WTC11 (cell line): ENCODE data around the gene IL9. TPM values are rescaled to one million over a fixed set of nuclear protein-coding genes. Genes with fewer than 3 reads are reported as not detected.

ENCODE experiments used
- ATAC-seq: fragments of 200-7000 bp; cut with Tn5 transposase; 2 replicates; pipeline ENCODE4 v1.10.0; 2021; ENCODE audit warnings: mild to moderate bottlenecking, moderate library complexity
- CTCF ChIA-PET: fragments of 300-600 bp; sonication (Branson Sonifier 250); formaldehyde crosslinking; loops from one replicate; lab custom pipeline; 2021; ENCODE audit warnings: antibody characterized with exemption; lab: Charles Lee
- POLR2A ChIA-PET: fragments of 350-600 bp; sonication (Branson Sonifier 250); formaldehyde crosslinking; loops from one replicate; lab custom pipeline; 2021; ENCODE audit warnings: antibody characterized with exemption; lab: Charles Lee
- DNase-seq: peaks from one replicate; pipeline ENCODE4 v3.0.0; 2021; ENCODE audit warnings: low spot score
- H3K27ac Mint-ChIP-seq: 2 replicates; pipeline ENCODE4 v1.8.0; 2021; ENCODE audit warnings: mixed read lengths
- H3K27me3 Mint-ChIP-seq: 2 replicates; pipeline ENCODE4 v1.8.0; 2021; ENCODE audit warnings: low read depth, mild to moderate bottlenecking, moderate library complexity, mixed read lengths
- H3K36me3 Mint-ChIP-seq: 2 replicates; pipeline ENCODE4 v1.8.0; 2021; ENCODE audit warnings: mixed read lengths
- H3K4me1 Mint-ChIP-seq: 2 replicates; pipeline ENCODE4 v1.8.0; 2022; ENCODE audit warnings: mixed read lengths
- H3K4me3 Mint-ChIP-seq: 2 replicates; pipeline ENCODE4 v1.8.0; 2021; ENCODE audit warnings: mild to moderate bottlenecking, moderate library complexity, mixed read lengths
- H3K9me3 Mint-ChIP-seq: 2 replicates; pipeline ENCODE4 v1.8.0; 2021; ENCODE audit warnings: mixed read lengths
- ATF6 ChIP-seq: sonication (generic); formaldehyde crosslinking; IDR thresholded peaks from 2 replicates; pipeline ENCODE4 v1.8.1; 2023; ENCODE audit warnings: mild to moderate bottlenecking, missing genetic modification reagents
- CBFB ChIP-seq: sonication (generic); formaldehyde crosslinking; IDR thresholded peaks from 2 replicates; pipeline ENCODE4 v1.8.1; 2022; ENCODE audit warnings: mild to moderate bottlenecking, low read depth, missing genetic modification reagents
- CREB1 ChIP-seq: sonication (generic); formaldehyde crosslinking; IDR thresholded peaks from 2 replicates; pipeline ENCODE4 v1.8.0; 2023; ENCODE audit warnings: mild to moderate bottlenecking, missing genetic modification reagents
- E2F1 ChIP-seq: sonication (generic); formaldehyde crosslinking; IDR thresholded peaks from 2 replicates; pipeline ENCODE4 v1.8.0; 2022; ENCODE audit warnings: mild to moderate bottlenecking, missing genetic modification reagents
- EMX1 ChIP-seq: fragments of 250-450 bp; sonication (Bioruptor Pico); IDR thresholded peaks from 2 replicates; pipeline ENCODE4 v1.8.0; 2021; ENCODE audit warnings: mild to moderate bottlenecking
- ERG ChIP-seq: fragments of 250-450 bp; sonication (Bioruptor Pico); IDR thresholded peaks from 2 replicates; pipeline ENCODE4 v1.8.0; 2021; ENCODE audit warnings: mild to moderate bottlenecking
- ESRRA ChIP-seq: sonication (generic); formaldehyde crosslinking; IDR thresholded peaks from 2 replicates; pipeline ENCODE4 v1.8.1; 2022; ENCODE audit warnings: mild to moderate bottlenecking, missing genetic modification reagents, borderline replicate concordance
- FOXP1 ChIP-seq: sonication (generic); formaldehyde crosslinking; IDR thresholded peaks from 2 replicates; pipeline ENCODE4 v1.8.0; 2022; ENCODE audit warnings: missing genetic modification reagents, mild to moderate bottlenecking, moderate library complexity, borderline replicate concordance
- GABPB1 ChIP-seq: sonication (generic); formaldehyde crosslinking; IDR thresholded peaks from 2 replicates; pipeline ENCODE4 v1.8.1; 2023; ENCODE audit warnings: mild to moderate bottlenecking, missing genetic modification reagents
- NFYB ChIP-seq: sonication (generic); formaldehyde crosslinking; conservative IDR thresholded peaks from 2 replicates; pipeline ENCODE4 v1.8.0; 2022; ENCODE audit warnings: low read depth, missing genetic modification reagents
- NR1H2 ChIP-seq: sonication (generic); formaldehyde crosslinking; IDR thresholded peaks from 2 replicates; pipeline ENCODE4 v1.9.0; 2021; ENCODE audit warnings: mild to moderate bottlenecking, moderate library complexity, missing genetic modification reagents
- NR3C1 ChIP-seq: sonication (generic); formaldehyde crosslinking; conservative IDR thresholded peaks from 2 replicates; pipeline ENCODE4 v1.8.1; 2023; ENCODE audit warnings: low read depth, mild to moderate bottlenecking, missing genetic modification reagents
- RELA ChIP-seq: sonication (generic); formaldehyde crosslinking; IDR thresholded peaks from 2 replicates; pipeline ENCODE4 v1.8.1; 2022; ENCODE audit warnings: missing genetic modification reagents, mild to moderate bottlenecking, borderline replicate concordance
- SMAD4 ChIP-seq: sonication (generic); formaldehyde crosslinking; IDR thresholded peaks from 2 replicates; pipeline ENCODE4 v1.8.0; 2022; ENCODE audit warnings: mild to moderate bottlenecking, missing genetic modification reagents
- SP1 ChIP-seq: sonication (generic); formaldehyde crosslinking; conservative IDR thresholded peaks from 2 replicates; pipeline ENCODE4 v1.8.1; 2022; ENCODE audit warnings: missing genetic modification reagents
- ZBTB43 ChIP-seq: sonication (generic); formaldehyde crosslinking; IDR thresholded peaks from 2 replicates; pipeline ENCODE4 v1.8.1; 2023; ENCODE audit warnings: mild to moderate bottlenecking, missing genetic modification reagents
- ZMAT4 ChIP-seq: fragments of 250-450 bp; sonication (Bioruptor Pico); IDR thresholded peaks from 2 replicates; pipeline ENCODE4 v1.9.0; 2021; ENCODE audit warnings: mild to moderate bottlenecking
- ZNF232 ChIP-seq: sonication (generic); formaldehyde crosslinking; IDR thresholded peaks from 2 replicates; pipeline ENCODE4 v1.8.0; 2022; ENCODE audit warnings: mild to moderate bottlenecking, missing genetic modification reagents
- ZNF263 ChIP-seq: sonication (generic); formaldehyde crosslinking; IDR thresholded peaks from 2 replicates; pipeline ENCODE4 v1.8.1; 2022; ENCODE audit warnings: low read depth, mild to moderate bottlenecking, moderate library complexity, missing genetic modification reagents
- ZNF317 ChIP-seq: sonication (generic); formaldehyde crosslinking; IDR thresholded peaks from 2 replicates; pipeline ENCODE4 v1.8.1; 2023; ENCODE audit warnings: low read depth, mild to moderate bottlenecking, moderate library complexity, missing genetic modification reagents, borderline replicate concordance
- ZNF416 ChIP-seq: fragments of 250-450 bp; sonication (Bioruptor Pico); IDR thresholded peaks from 2 replicates; pipeline ENCODE4 v1.9.0; 2021; ENCODE audit warnings: mild to moderate bottlenecking, inconsistent platforms
- total RNA-seq: library from RNA; stranded (reverse); gene quantifications from 3 replicates; pipeline ENCODE4 v1.2.3, GENCODE V29; 2021

The IL9 gene
- total RNA-seq, 1 experiment from 2014 or later, result not detected

- no peaks in the 10 kb centered on the region for H3K9me3 Mint-ChIP-seq
- H3K4me3 Mint-ChIP-seq, result no peak overlapping the region
- ChIA-PET POLR2A (no interaction called here), CTCF (no interaction called here)
- TF ChIP-seq SP1 (no peak), ZNF416 (no peak), RELA (no peak), NR3C1 (CRISPR knock-in tag) (no peak), SMAD4 (CRISPR knock-in tag) (no peak), NR1H2 (CRISPR knock-in tag) (no peak), CBFB (CRISPR knock-in tag) (no peak)
- H3K27me3 Mint-ChIP-seq, result 0 out of 2 replicates have a peak, but pooled peaks cover 3% of the 10 kb centered on the region
- DNase-seq (no peak), ATAC-seq (no peak)
- no peaks in the 10 kb centered on the region for H3K4me1 Mint-ChIP-seq
- no peak overlapping the region for H3K27ac Mint-ChIP-seq
- H3K36me3 Mint-ChIP-seq, result no peaks in the 10 kb centered on the region
Observed at GRCh38 chr5:135864503-135865435, 30.9 kb downstream of the IL9 start.

GRCh38 chr5:135862744-135863143 lies 32.9 kb downstream of the IL9 start:
- ChIA-PET CTCF (no interaction called here), POLR2A (no interaction called here)
- H3K27me3 Mint-ChIP-seq, result 0 out of 2 replicates have a peak, but pooled peaks cover 3% of the 10 kb centered on the region
- no peak overlapping the region for H3K27ac Mint-ChIP-seq
- H3K4me3 Mint-ChIP-seq, result no peak overlapping the region
- no peaks in the 10 kb centered on the region for H3K9me3 Mint-ChIP-seq
- no peaks in the 10 kb centered on the region for H3K4me1 Mint-ChIP-seq
- H3K36me3 Mint-ChIP-seq, result no peaks in the 10 kb centered on the region
- ATAC-seq (no peak), DNase-seq (no peak)
- peak; percentile 45; the same call in 1 of the 2 replicates for TF ChIP-seq GABPB1 (CRISPR knock-in tag)
- no peak for TF ChIP-seq EMX1 (CRISPR knock-in tag)

- H3K27ac Mint-ChIP-seq, result no peak overlapping the region
- H3K4me3 Mint-ChIP-seq, result no peak overlapping the region
- DNase-seq, result no peak
- CTCF ChIA-PET, result no interaction called here
- 0 out of 2 replicates have a peak, but pooled peaks cover 3% of the 10 kb centered on the region for H3K27me3 Mint-ChIP-seq
- H3K4me1 Mint-ChIP-seq, result no peaks in the 10 kb centered on the region
- POLR2A ChIA-PET, result no interaction called here
- ATAC-seq, result no peak
- no peaks in the 10 kb centered on the region for H3K36me3 Mint-ChIP-seq
- TF ChIP-seq ZBTB43 (CRISPR knock-in tag) (no peak), FOXP1 (CRISPR knock-in tag) (no peak), CREB1 (no peak), ZMAT4 (no peak), ESRRA (CRISPR knock-in tag) (no peak), ERG (CRISPR knock-in tag) (no peak), ZNF232 (CRISPR knock-in tag) (no peak), ZNF317 (CRISPR knock-in tag) (no peak)
- no peaks in the 10 kb centered on the region; the same call in 1 of the 2 replicates for H3K9me3 Mint-ChIP-seq
Observed at GRCh38 chr5:135862086-135862485, 33.6 kb downstream of the IL9 start.

GRCh38 chr5:135861641-135862040 lies 34.0 kb downstream of the IL9 start:
- ChIA-PET CTCF (interaction anchor here (1.0 kb wide), 1 partner anchor 404 kb away, joined by 3 read pairs; no protein-coding TSS in a partner anchor), POLR2A (no interaction called here)
- no peaks in the 10 kb centered on the region; the same call in 1 of the 2 replicates for H3K9me3 Mint-ChIP-seq
- no peak overlapping the region for H3K27ac Mint-ChIP-seq
- DNase-seq (no peak), ATAC-seq (no peak)
- no peaks in the 10 kb centered on the region for H3K4me1 Mint-ChIP-seq
- 0 out of 2 replicates have a peak, but pooled peaks cover 3% of the 10 kb centered on the region for H3K27me3 Mint-ChIP-seq
- no peak overlapping the region for H3K4me3 Mint-ChIP-seq
- no peaks in the 10 kb centered on the region for H3K36me3 Mint-ChIP-seq
- TF ChIP-seq ATF6 (CRISPR knock-in tag), result no peak
- TF ChIP-seq ZMAT4, result no peak
- TF ChIP-seq ZNF263, result no peak
- no peak for TF ChIP-seq NFYB
- TF ChIP-seq E2F1 (CRISPR knock-in tag), result no peak
